Stomach (tissue), 9 donors: ENCODE results near the gene STXBP3. TPM values are rescaled to one million over a fixed set of nuclear protein-coding genes. Genes with fewer than 3 reads are reported as not detected.
"Not testable (repeated sequence)": the region's sequence is repeated elsewhere in the genome, so short reads cannot be mapped to it uniquely, and the experiment has no call there.

Experiments
- DNase-seq, 2 donors: peaks; one replicate each; pipeline versions ENCODE4 v3.0.0 to v3.0.0-alpha.2; 2013 to 2019
- H3K27ac ChIP-seq, 5 donors: fragments of 200-600 bp in 4 of 5; sonication (generic) in 4 of 5; one replicate each; pipeline ENCODE4 v1.5.1; 2013 to 2019; ENCODE audit warnings: mild to moderate bottlenecking in 1 of 5, moderate library complexity in 1 of 5
- H3K27me3 ChIP-seq, 3 donors: fragments of 200-600 bp; sonication (generic); one replicate each; pipeline ENCODE4 v1.5.1; 2017 to 2019; ENCODE audit warnings: mixed run types in 1 of 3
- H3K36me3 ChIP-seq, 4 donors: fragments of 200-600 bp; sonication (generic); 1 replicate in 3 of 4; 2 replicates in 1 of 4; pipeline ENCODE4 v1.5.1; 2016 to 2019
- H3K4me1 ChIP-seq, 4 donors: fragments of 200-600 bp; sonication (generic); one replicate each; pipeline ENCODE4 v1.5.1; 2016 to 2019
- H3K4me3 ChIP-seq, 4 donors: fragments of 200-600 bp; sonication (generic) in 3 of 4; one replicate each; pipeline ENCODE4 v1.5.1; 2016 to 2019; ENCODE audit warnings: mild to moderate bottlenecking in 1 of 4
- H3K9me3 ChIP-seq, 4 donors: fragments of 200-600 bp; sonication (generic); one replicate each; pipeline ENCODE4 v1.5.1; 2016 to 2019
- EP300 ChIP-seq: sonication (generic); formaldehyde crosslinking; IDR thresholded peaks from one replicate; pipeline ENCODE4 v1.6.1; 2017; ENCODE audit warnings: antibody characterized with exemption
- POLR2A ChIP-seq, 4 donors: fragments of 450-650 bp; IDR thresholded peaks; one replicate each; pipeline ENCODE4 v1.6.1; 2016; ENCODE audit warnings: antibody characterized with exemption in 4 of 4, control low read depth in 2 of 4, mild to moderate bottlenecking in 1 of 4, moderate library complexity in 1 of 4
- POLR2AphosphoS5 ChIP-seq, 3 donors: sonication (generic); formaldehyde crosslinking; IDR thresholded peaks; one replicate each; pipeline ENCODE4 v1.6.1; 2016; ENCODE audit warnings: antibody characterized with exemption in 3 of 3
- WGBS, 5 donors: extraction: QIAGEN DNeasy Blood & Tissue Kit in 3 of 5; methylation state at CpG; one replicate each; pipeline versions ENCODE4 v1.1.5 to v1.1.7; 2013 to 2018; 5-methylcytosine and 5-hydroxymethylcytosine counted together
- intact Hi-C: fragments of 100-400 bp; cut with DNase I; formaldehyde crosslinking; loops from one replicate; pipeline ENCODE4 v1.15.1; 2023; ENCODE audit warnings: low total_unique reads
- polyA plus RNA-seq, 3 donors: library from polyadenylated mRNA; stranded (reverse); fragments of 200-250 nt; gene quantifications; one replicate each; pipeline ENCODE4 v1.2.3, GENCODE V29; 2013
- total RNA-seq, 5 donors: library from RNA; depleted of rRNA; stranded (reverse); fragments of >200 nt; gene quantifications; one replicate each; pipeline versions ENCODE4 v1.1.0 to v1.2.3, GENCODE V29; 2014 to 2016
- TF ChIP-seq, protein P1 (sequence below), 7 experiments: fragments of 450-650 bp in 4 of 7; fragments of 200-600 bp in 3 of 7; sonication (generic) in 3 of 7; IDR thresholded peaks; one replicate each; pipeline ENCODE4 v1.5.1; 2016 to 2019; ENCODE audit warnings: antibody characterized with exemption in 7 of 7, control low read depth in 2 of 7, mild to moderate bottlenecking in 1 of 7
- donor health status: healthy with polysubstance abuse.
- donor health status: Bipolar disorder and iron deficiency.
- donor health status: healthy.

Gene STXBP3
- total and polyA plus RNA-seq, 8 donors = 11.7 to 170 (median 30.8) TPM

GRCh38 chr1:108767708-108768107 lies 21.2 kb downstream of the STXBP3 start:
- no peak overlapping the region for H3K27ac ChIP-seq
- H3K4me1 ChIP-seq = no peaks in the 10 kb centered on the region
- H3K27me3 ChIP-seq = no peaks in the 10 kb centered on the region
- TF ChIP-seq POLR2AphosphoS5 (IDR thresholded peaks at IDR 0.05) (no peak), POLR2A (IDR thresholded peaks at IDR 0.05) (no peak), EP300 (no peak)
- TF ChIP-seq, protein P1, sequence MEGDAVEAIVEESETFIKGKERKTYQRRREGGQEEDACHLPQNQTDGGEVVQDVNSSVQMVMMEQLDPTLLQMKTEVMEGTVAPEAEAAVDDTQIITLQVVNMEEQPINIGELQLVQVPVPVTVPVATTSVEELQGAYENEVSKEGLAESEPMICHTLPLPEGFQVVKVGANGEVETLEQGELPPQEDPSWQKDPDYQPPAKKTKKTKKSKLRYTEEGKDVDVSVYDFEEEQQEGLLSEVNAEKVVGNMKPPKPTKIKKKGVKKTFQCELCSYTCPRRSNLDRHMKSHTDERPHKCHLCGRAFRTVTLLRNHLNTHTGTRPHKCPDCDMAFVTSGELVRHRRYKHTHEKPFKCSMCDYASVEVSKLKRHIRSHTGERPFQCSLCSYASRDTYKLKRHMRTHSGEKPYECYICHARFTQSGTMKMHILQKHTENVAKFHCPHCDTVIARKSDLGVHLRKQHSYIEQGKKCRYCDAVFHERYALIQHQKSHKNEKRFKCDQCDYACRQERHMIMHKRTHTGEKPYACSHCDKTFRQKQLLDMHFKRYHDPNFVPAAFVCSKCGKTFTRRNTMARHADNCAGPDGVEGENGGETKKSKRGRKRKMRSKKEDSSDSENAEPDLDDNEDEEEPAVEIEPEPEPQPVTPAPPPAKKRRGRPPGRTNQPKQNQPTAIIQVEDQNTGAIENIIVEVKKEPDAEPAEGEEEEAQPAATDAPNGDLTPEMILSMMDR (IDR thresholded peaks at IDR 0.05) = no peak
- WGBS, 5 donors = 85 to 92% (median 88%) methylated on average over 3 of the region's 3 CpGs
- no peak overlapping the region for H3K4me3 ChIP-seq
- no peak for DNase-seq
- intact Hi-C loops = no loop called here
- peaks cover 16 to 80% (median 77%) of the 10 kb centered on the region in 4 donors for H3K36me3 ChIP-seq
- H3K9me3 ChIP-seq = no peaks in the 10 kb centered on the region

GRCh38 chr1:108777839-108778238 lies 31.4 kb downstream of the STXBP3 start:
- TF ChIP-seq POLR2AphosphoS5 (IDR thresholded peaks at IDR 0.05) (no peak), POLR2A (IDR thresholded peaks at IDR 0.05) (no peak), EP300 (no peak)
- TF ChIP-seq, protein P1 (IDR thresholded peaks at IDR 0.05) = no peak
- peaks cover 25 to 97% (median 93%) of the 10 kb centered on the region in 4 donors for H3K36me3 ChIP-seq

DNA sequence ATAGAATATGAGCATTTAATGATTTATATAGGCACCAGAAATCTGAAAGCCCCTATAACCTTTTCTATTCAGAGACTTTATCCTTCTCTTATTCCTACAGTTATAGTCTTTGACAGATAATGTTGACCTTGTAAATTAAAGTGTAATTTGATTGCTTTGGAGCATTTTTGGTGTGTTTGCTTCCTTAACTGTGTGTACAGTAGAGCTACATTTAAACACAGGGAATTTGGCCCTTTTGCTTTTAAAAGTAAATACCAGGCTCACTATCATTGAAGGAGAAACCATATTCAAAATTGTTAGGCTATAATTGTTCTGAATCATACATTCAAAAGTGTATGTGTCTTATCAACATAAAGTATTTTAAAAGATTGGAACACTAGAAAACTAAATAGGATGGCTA lies 33.0 kb downstream of the STXBP3 start:
- TF ChIP-seq POLR2AphosphoS5 (IDR thresholded peaks at IDR 0.05) (no peak), POLR2A (IDR thresholded peaks at IDR 0.05) (no peak), EP300 (no peak)
- TF ChIP-seq, protein P1 (IDR thresholded peaks at IDR 0.05) = no peak
- H3K9me3 ChIP-seq = peaks cover 0 to 3% (median under 1%) of the 10 kb centered on the region in 4 donors
- no peaks in the 10 kb centered on the region for H3K4me1 ChIP-seq
- peaks cover 18 to 97% (median 93%) of the 10 kb centered on the region in 4 donors for H3K36me3 ChIP-seq
- intact Hi-C loops = no loop called here
- no peaks in the 10 kb centered on the region for H3K27me3 ChIP-seq
- no peak for DNase-seq
- no peak overlapping the region for H3K4me3 ChIP-seq
- no peak overlapping the region for H3K27ac ChIP-seq

More at GRCh38 chr1:108777839-108778238, 31.4 kb downstream of the STXBP3 start:
- no peaks in the 10 kb centered on the region for H3K27me3 ChIP-seq
- H3K9me3 ChIP-seq = no peaks in the 10 kb centered on the region
- H3K4me3 ChIP-seq = no peak overlapping the region
- DNase-seq = no peak
- no peak overlapping the region for H3K27ac ChIP-seq
- no peaks in the 10 kb centered on the region for H3K4me1 ChIP-seq
- intact Hi-C loops = no loop called here

DNA sequence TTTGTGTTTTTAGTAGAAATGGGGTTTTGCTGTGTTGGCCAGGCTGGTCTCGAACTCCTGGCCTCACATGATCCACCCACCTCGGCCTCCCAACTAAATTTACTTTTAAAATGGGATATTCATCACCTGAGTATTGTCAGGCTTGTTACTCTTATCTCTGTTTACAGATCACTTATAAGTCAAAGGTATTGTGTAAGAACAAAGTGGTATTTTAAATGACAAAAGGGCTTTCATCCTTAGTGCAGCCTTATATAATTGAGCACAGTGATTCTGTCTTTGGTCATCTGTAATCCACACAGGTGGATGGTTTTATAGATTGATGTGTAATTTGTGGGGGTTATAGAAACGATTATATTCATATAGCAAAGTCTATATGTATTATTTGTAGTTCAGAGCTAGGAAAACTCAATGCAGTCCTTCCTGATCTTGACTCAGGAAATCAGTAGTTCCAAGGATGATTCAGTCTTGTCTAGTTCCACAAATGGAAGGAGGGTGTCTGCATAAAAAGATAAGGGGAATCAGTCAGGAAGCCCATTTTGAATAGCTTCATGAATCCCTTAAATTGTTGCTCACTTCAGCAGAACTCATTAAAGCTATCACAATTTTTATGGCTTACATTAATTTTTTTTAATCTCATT lies 34.6 kb downstream of the STXBP3 start:
- no peaks in the 10 kb centered on the region for H3K27me3 ChIP-seq
- no peaks in the 10 kb centered on the region for H3K4me1 ChIP-seq
- no peak for DNase-seq
- peaks cover 10 to 19% (median 13%) of the 10 kb centered on the region in 4 donors for H3K9me3 ChIP-seq
- no peak overlapping the region for H3K4me3 ChIP-seq
- H3K27ac ChIP-seq = no peak overlapping the region
- intact Hi-C loops = no loop called here
- peaks cover 33 to 98% (median 94%) of the 10 kb centered on the region in 4 donors for H3K36me3 ChIP-seq
- TF ChIP-seq POLR2A (IDR thresholded peaks at IDR 0.05) (no peak), POLR2AphosphoS5 (IDR thresholded peaks at IDR 0.05) (no peak), EP300 (no peak)
- TF ChIP-seq, protein P1 (IDR thresholded peaks at IDR 0.05) = no peak
- WGBS, 5 donors = 67 to 83% (median 71%) methylated on average over 3 of the region's 3 CpGs

DNA sequence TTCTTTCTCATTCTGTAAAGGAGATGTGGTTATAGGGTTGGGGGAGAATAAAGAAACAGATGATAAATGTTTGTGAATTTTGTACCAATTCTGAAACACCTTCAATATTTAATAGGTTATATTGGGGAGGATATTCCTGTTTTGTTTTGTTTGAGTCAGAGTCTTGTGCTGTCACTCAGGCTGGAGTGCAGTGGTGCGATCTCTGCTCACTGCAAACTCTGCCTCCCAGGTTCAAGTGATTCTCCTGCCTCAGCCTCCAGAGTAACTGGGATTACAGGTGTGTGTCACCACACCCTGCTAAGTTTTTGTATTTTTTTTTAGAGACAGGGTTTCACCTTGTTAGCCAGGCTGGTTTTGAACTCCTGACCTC lies 35.1 kb downstream of the STXBP3 start:
- H3K27ac ChIP-seq, H3K4me1 ChIP-seq, intact Hi-C loops, H3K27me3 ChIP-seq, H3K4me3 ChIP-seq, DNase-seq: not testable (repeated sequence)
- peaks cover 38 to 98% (median 94%) of the 10 kb centered on the region in 4 donors for H3K36me3 ChIP-seq
- 94 to 100% (median 100%) methylated on average over 1 of the region's 1 CpG for WGBS, 5 donors
- H3K9me3 ChIP-seq = peaks cover 10 to 21% (median 14%) of the 10 kb centered on the region in 4 donors
